ENCODE results near the gene KIF26B.
"Not testable (repeated sequence)": the region's sequence is repeated elsewhere in the genome, so short reads cannot be mapped to it uniquely, and the experiment has no call there.

Gene KIF26B

DNA sequence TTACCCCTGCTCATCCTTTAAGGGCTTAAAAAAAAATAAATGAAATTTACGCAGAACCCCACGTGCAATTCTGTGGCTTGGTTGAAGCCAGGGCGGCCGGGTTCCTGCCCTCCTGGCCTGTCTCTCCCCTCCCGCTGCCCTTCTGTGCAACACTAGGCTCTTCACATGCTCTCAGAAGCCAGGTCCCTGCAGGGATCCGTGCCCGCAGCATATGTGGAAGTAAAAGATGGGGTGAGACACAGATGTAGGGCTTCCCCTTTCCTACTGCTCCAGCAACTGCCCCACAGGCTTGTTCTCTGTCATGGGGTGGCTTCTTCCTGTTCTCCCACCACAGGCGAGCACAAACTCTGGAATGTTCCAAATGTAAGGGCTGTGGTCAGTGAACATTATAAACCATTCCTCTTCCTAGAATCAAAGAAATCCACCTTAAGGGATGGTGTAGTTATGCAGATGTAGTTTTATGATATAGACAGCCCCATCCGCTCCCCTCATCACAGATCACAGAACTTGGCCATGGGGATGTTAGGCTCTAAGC, 535.4 kb downstream of the KIF26B start:
- no peak for DNase-seq

DNA sequence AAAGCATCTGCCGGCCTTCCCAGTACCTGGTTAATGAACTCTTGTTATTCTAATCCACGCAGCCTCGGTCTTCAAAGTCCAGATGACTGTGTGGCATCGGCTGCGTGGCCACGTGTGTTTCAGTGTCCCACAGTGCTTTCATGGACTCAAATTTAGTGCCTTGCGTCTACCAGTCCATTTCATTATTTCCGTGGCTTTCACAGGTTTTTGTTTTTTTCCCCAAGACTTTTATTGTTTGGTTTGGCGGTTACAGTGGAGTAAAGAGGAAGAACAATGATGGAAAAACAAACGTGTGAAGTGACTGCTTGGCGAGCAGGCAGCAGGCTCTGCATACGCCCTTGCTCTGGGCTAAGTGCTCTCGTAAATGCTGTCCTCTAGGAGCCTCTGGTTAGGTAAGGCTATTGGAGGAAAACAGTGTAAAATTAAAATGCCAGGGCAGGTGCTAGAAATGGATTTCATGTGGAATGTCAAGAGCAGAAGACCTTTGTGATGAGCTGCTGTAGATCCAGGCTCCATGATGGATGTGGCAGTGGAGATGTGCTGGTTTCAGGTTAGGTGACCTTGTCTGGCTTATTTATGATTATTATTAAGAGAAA, 536.3 kb downstream of the KIF26B start:
- DNase-seq = no peak

DNA sequence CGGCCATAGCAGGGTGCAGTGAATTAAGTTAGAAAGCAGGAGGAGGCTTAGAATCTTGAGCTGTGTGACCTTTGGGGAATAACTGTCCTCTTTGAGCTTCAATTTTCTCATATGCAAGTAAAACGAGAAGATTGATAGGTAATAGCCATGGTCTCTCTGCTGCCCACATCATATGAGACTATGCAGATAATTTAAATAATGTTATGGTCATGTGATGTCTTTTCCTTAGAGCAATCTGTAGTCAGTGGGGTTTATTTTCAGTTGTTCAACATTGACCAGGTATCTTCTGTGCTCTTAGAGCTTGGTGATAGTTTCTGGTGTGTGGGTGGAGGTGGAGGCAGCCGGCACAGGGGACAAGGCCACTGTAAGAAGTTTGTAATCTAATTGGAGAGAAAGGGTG, 537.1 kb downstream of the KIF26B start:
- no peak for DNase-seq

DNA sequence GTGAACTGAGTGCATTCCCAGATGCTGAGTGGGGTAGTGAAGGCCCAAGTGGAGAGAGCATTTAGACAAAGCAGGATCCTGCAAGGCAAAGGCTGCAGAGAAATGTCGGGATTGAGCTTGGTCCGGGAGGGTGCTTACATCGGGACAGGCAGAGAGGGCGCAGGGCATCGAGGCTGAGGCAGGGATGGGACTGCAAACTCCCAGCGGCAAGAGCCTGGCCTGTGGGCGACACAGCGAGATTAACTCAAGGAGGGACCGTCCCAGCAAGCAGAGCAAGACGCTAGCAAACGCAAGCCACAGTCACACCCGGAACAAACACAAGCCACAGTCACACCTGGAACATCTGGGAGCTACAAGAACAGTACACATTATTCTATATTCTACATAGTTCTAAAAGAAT, 537.5 kb downstream of the KIF26B start:
- no peak for DNase-seq

DNA sequence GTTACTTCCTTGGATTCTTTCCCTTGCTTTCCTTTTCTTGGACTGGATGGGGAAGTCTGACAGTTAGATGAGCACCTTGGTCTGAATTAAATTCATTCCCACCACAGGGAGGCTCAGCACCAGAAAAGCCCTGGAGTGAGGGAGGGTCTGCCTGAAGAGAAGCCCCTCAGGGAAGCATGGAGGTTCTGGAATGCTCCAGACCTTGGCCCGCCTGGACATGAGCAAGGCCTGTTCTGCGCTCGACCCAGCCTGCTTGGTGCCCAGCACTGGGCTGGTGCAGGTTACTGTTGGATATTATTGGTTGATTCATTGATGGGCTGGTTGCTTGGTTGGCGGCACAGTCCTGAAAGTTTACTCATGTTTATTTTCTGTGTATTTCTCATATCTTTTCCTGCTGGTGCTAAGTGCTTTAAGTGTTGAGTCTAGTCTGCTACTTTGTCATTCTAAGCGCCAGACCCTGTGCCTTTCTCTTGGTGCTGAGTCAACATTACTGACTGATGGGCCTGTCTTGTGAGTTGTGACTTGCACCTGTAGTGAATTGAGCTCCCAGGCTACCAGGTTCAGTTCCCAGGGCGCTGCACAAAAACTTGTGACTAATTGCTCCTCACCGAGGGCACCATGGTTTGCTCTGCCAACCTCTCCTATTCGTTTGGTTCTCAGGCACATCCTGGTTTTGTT, 538.5 kb downstream of the KIF26B start:
- DNase-seq = no peak

DNA sequence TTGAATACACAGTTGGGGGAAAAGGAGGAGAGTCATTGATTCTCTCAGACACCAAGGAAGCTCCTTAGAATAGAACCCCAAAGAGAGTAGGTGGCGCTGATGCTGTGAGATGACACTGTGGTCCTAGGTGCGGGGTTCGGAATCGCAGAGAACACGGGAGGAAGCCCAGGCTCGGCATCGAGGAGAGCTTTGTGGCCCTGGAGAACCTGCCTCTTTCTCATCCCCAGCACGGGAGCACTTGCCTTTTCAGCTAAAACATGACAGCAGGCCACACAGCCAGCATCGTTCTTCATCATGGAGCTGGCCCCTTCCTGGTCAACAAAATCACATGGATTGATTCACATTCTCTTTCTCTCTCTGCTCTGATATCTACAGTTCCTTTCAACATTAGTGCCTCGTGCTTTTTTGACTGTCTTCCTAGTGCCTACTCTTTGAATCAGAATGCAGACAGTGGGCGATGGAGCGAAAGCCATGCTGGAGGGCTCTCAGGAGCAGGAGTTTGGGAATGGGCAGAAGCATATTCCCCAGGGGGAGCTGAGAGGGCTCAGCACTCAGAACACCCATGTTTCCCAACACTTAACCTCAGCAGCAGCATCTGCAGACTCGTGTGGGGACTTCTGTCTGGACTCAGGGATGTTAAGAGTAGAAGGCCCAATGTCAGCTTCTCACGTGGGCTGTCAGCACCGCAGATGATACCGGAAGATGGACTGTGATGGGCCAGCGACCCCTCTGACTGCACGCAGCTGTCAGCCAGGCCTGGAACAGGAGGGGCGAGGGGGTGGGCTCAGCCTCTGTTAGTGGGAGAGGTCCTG, 539.4 kb downstream of the KIF26B start:
- DNase-seq = no peak

DNA sequence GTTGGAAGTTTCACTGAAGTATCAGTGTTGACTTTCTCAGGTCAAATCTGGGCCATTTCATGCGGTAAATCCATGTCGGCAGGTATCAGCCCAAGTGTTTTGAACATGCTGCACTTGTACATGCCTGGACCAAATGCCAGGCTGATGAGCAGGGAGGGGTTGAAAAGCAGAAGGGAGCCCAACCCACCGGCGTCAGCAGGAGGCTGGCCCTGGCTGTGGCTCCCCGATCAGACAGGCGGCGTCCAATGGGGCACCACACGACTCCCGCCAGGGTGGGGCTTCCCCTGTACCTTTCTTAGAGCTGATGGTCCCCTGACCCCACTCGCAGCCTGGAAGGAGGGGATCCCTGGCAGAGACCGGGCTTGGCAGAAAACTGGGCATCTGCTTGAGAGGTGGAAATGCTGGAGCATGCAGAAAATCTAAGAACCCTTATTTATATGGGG, 540.0 kb downstream of the KIF26B start:
- DNase-seq = no peak

DNA sequence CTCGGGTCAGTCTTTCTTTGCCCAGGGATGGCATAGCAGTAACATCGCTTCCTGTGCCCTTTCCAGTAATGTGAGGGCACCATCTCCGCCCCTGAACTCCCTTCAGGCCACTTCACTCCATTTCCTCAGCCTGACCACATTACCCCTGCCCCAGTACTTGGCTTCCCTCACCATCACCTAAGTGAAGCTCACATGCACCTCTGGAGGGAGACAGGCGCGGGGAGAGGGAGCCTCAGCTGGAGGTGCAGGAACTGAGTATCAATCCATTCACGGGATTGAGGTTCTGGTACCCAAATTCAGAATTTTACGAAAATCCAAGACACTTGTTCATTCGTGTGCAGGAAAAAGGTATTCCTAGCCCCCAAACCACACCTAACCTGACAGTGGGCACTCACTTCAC, 540.4 kb downstream of the KIF26B start:
- no peak for DNase-seq

DNA sequence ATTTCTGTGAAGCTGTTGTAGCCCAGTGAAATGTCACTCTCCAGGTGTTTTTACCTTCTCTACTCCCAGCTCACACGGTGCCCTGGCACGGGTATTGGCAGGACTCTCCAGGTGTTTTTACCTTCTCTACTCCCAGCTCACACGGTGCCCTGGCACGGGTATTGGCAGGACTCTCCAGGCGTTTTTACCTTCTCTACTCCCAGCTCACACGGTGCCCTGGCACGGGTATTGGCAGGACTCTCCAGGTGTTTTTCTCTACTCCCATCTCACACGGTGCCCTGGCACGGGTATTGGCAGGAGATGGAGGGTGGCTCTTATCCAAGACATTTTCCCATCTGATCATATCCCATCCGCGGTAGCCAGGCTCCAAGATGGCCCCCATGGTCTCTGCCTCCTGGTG, 540.9 kb downstream of the KIF26B start:
- DNase-seq = not testable (repeated sequence)

DNA sequence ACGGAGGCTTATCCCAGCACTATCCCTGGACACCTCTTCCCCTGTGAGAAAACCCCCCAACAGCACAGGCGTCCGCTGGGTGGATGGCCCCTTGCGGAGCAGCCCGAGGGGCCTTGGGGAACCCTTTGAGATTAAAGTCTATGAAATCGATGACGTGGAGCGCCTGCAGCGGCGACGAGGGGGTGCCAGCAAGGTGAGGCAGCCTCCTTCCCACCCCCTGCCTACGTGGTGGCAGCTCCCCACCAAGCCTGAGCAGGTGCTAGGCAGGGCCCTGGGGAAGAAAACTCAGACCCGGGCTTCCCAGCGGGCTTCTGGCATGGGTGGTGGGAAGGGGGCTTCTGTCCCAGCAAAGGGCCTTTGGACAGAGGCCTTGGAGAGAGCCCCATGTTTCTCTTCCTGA, 543.3 kb downstream of the KIF26B start:
- DNase-seq = no peak

DNA sequence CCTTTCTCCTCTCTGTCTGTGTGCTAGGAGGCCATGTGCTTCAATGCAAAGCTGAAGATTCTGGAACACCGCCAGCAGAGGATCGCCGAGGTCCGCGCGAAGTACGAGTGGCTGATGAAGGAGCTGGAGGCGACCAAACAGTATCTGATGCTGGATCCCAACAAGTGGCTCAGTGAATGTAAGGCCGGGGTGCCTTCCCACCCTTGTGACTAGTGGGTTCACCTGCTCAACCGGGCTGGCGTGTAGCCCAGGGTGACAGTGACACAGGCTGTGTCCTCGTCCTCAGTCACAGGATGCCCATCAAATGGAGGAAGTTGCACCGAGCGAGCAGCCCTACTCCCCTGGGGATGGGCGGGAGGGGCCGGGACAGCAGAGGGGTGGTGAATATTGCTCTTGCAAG, 544.1 kb downstream of the KIF26B start:
- no peak for DNase-seq

DNA sequence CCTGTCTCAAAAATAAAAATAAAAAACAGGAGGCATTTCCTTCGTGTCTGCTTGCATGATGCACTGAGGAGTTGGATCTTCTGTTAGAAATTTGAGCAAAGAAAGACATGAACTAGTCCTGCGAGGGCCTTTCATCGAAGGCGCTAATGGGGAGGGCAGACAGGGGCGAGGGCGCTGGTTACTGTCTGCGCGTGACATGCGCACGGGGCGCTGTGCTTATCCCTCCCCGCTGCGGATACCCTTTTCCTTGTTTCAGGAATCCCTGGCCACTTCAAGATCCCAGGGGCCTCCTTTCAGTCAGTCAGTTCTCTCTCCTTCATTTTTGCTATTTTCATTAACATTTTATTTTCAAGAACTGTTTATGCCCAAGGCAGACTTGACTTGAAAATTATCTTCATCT, 545.8 kb downstream of the KIF26B start:
- DNase-seq = no peak

DNA sequence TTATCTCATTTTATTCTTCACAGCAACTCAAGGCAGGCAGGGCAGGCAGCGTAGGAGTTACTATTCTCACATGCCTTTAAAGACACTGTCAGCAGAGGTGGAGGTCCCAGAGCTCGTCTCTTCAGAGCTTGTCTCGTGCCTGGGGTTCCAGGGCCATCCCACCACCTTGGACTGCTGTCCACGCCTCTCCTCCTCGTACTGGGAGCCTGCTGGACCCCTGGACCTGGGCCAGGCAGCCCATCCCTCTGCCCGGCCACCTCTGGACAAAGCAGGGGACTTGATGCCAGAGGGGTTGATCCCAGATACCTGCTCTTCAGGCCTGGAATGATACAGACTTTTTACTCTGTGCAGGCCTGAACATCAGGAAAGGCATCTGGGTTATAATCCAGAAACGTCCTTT, 546.8 kb downstream of the KIF26B start:
- DNase-seq = no peak

DNA sequence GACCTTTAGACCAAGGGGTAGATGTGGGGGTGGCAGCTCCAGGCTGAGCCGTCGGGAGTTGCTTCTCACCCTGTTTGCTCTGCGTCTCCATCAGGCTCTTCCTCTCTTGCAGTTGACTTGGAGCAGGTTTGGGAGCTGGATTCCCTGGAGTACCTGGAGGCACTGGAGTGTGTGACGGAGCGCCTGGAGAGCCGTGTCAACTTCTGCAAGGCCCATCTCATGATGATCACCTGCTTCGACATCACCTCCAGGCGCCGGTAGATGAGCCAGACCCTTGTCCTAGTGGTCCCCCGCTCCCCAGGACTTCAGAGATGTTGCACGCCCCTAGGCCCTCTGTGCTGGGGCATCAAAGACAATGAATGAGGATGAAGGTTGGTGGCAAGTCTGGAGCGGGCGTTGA, 547.6 kb downstream of the KIF26B start:
- DNase-seq = no peak

DNA sequence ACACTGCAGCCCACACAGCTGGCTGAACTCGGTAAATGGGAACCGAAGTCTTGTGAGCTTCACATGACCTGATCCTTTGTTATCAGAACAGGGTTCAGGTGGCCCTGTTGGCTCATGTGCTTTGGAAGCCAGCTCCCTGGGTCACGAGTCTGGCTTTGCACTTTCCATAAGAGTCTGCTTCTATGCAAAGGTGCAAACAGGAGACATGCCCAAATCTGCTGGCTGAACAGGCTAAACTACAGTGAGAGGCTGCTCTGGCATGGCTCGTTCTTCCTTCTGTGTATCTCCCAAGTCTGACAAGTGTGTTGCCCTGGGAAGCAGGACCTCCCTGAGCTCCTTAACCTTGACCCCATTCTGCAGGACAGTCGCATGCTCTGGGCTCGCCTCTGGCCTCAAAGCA, 549.6 kb downstream of the KIF26B start:
- no peak for DNase-seq

DNA sequence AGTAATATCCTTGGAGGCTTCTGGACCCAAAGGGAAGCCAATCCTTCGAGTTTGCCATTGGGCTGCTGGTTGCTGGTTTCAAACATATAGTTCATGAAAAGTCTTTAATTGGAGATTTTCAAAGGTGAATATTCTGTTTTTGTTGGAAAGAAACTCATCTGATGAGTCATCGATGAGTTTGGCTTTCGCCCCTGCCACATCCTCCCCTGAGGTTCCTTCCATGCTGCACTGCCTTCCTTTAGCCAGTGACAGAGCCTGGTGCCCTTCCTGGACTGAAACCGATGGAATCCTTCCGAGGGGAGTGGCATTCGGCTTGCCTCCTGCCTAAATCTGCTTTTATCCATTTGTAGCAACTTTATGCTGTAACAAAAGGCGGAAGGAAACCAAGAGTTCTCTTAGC, 550.0 kb downstream of the KIF26B start:
- DNase-seq = no peak

DNA sequence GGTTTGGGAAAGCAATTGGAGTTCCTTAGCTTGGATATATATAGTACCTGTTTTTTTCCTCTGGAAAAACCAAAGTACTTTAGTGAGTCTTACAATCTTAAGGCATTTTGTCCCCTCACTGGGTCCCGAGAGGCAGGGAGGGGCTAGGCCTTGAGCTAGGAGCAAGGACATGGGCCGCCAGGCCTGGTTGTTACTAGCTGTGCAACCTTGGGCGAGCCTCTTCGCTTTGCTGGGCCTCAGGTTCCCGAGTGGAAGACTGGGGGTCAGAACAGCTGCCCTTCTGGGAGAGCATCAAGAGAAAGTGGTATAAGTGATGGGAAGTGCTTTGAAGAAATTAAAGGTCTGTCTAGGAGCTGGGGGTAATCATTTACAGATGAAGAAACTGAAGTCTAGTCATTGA, 553.2 kb downstream of the KIF26B start:
- no peak for DNase-seq

DNA sequence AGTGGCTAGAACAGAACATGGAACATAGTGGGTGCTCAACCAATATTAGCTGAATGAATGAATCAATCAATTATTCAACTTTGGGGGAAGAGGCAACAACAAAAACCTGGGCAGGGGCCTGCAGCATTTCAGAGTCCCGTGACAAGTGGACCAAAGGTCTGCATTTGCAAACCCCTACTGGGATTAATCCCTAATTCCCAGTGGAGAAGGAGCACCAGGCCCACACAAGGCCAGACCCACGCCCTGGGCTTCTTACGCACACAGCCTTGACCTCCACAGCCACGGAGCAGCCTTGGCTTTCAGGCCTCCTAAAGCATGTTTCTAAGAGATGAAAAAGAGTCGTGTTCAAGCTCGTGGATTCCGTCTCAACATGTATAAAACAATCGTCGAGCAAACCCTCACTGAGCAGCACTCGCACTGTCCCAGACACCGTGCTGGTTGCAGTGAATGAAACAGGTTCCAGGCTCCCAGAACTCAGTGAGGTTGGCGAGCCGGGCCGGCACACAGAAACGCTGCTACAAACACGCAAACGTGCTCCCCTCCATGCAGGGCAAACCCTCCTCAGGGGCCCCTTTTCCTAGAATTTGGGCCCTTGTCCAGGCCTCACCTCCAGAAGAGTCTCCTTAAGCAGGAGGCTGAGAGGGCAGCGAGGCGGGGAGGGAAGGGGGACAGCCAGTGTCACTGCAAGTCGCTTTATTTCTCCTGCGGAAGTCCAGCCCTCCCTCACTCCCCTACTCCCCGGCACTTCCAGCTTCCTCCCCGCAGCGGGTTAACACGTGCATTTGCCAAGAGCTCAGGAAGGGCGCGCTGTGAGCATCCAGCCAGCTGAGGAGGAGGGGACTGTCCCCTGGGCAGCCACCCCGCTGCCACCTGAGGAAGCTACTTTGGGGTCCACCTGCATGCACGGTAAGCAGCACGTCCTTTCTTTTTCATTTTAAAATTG, 556.4 kb downstream of the KIF26B start:
- DNase-seq = no peak

DNA sequence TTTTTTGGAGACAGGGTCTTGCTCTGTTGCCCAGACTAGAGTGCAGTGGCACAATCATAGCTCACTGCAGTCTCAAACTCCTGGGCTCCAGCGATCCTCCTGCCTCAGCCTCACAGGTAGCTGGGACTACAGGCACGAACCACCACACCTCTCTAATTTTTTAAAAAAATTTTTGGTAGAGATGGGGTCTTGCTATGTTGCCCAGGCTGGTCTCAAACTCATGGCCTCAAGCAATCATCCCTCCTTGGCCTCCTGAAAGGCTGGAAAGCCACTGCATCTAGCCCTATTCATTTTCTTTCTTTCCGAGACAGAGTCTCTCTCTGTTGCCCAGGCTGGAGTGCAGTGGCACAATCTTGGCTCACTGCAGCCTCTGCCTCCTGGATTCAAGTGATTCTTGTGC, 559.2 kb downstream of the KIF26B start:
- DNase-seq = not testable (repeated sequence)

DNA sequence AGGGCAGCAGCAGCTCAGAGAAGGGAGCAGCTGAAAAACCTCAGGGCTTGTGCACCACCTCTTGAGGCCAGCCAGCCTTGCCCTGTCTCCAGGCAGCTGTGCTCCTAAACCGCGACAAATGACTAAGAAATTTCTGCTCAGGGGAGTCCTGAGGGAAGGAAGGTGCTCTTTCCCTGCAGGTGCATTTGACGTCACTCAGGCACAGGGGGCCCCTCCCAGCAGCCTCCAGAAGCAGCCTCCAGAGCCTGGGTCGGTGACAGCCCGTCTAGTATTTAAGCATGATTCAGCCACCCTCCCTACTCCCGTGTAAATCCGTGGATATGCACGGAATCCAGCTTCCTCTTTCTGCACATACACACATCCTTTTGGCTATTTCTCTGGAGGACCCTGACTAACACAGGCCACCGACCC, 560.5 kb downstream of the KIF26B start:
- DNase-seq = no peak

DNA sequence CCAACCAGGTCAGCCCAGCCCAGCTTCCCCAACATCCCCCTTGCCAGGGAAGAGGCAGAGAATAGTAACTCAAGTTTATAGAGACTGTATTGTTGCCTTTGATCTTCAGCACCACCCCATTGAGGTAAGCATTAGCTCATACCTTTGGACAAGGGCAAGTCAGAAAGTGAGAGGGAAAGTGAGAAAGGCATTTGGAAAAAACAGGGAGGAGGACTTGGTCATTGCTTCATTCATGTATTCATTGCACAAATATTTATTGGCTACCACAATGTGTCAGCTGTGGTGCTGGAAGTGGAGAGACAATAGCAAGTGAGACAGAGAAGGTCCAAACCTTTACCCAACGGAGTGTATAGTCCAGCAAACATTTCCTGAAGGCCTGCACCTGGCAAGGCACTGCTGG, 561.2 kb downstream of the KIF26B start:
- no peak for DNase-seq

DNA sequence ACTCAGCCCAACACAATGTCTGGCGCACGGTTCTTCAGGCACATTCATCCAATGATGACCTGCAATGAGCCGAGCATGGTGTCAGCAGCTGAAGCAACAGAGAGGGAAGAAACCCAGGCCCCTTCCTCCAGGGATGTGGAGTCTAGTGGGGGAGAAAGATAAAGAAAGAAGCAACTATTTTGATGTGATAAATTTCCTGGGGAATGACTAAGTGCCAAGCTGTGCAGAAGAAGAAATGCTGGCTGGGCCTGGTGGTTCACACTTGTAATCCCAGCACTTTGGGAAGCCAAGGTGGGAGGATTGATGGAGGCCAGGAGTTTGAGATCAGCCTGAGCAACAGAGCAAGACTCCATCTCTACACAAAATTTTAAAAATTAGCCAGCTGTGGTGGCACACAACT, 561.8 kb downstream of the KIF26B start:
- DNase-seq = no peak

DNA sequence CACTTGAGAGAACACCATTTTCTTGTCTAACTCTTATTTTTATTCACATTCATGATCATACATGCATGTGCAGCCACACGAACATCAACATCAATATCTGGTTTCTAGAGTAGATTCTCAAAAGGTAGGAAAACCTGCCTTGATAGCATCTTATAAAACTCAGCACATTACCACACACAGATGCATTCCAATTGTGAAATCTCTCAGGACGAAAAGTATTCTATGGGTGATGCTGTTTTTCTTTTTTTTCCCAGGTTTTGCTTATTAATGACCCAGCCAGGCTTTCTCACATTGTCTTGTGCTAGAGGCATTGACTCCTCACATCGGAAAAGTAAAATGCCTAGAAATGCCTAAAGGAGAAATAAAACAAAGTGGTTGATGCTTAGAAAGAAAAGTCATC, 562.8 kb downstream of the KIF26B start:
- no peak for DNase-seq

Data from CD4-positive, alpha-beta T cell treated with Interleukin-12 subunit alpha and Interleukin-12 subunit beta, for 1 hour (primary cell).